Right lobe of liver (tissue), 4 donors: Measurements from ENCODE around the gene ITGA3.

Source experiments
- CTCF ChIP-seq, 4 donors: fragments of 200-600 bp in 3 of 4; fragments of 450-650 bp in 1 of 4; IDR thresholded peaks; one replicate each; pipeline versions ENCODE4 v1.5.1 to v1.8.0; 2016 to 2022; ENCODE audit warnings: antibody characterized with exemption in 4 of 4, mild to moderate bottlenecking in 2 of 4
- POLR2A ChIP-seq: fragments of 450-650 bp; IDR thresholded peaks from one replicate; pipeline ENCODE4 v1.6.1; 2017; ENCODE audit warnings: antibody characterized with exemption, mild to moderate bottlenecking
- donor health status: DM: no; HTN: no; CAD: no.
- donor health status: DM: no; HTN: no; CAD: no.
- donor health status: DM: no; HTN: yes; CAD: no.

DNA sequence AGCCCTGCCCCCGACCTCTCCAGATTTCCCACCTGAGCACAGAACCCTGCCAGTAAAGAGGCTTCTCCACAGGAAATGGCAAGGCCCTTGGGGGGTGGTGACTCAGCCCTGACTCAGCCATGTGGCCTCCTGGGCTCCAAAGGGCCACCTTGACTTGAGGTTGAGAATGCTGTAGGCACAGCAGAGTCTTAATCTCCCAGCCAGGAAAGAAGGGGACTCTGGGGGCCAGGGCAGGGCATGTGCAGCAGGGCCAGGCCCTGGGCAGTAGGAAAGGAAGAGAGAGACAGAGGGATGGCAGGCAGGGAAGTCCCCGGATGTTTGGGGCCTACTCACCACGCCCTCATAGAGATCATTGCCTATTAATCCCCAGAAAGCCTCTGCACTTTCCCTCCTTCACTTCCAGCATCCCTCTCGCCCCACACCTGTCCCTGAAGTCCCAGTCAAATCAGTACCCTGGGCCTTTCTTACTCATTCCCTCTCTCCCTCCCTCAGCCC lies 4.8 kb upstream of the ITGA3 start:
- TF ChIP-seq CTCF (IDR thresholded peaks at IDR 0.05) (no peak), POLR2A (no peak)
